Upper lobe of right lung (tissue), 1 donor: Measurements from ENCODE around the gene UBE2D1. TPM values are rescaled to one million over a fixed set of nuclear protein-coding genes. Genes with fewer than 3 reads are reported as not detected.
"Not testable (repeated sequence)": the region's sequence is repeated elsewhere in the genome, so short reads cannot be mapped to it uniquely, and the experiment has no call there.

Experiments
- ATAC-seq: fragments of 200-7000 bp; cut with Tn5 transposase; one replicate; pipeline ENCODE4 v1.9.1; 2020; ENCODE audit warnings: mild to moderate bottlenecking, moderate library complexity
- DNase-seq: peaks from one replicate; pipeline ENCODE4 v3.0.0-alpha.2; 2020
- H3K27ac ChIP-seq: fragments of 200-600 bp; one replicate; pipeline ENCODE4 v1.8.0; 2022
- H3K27me3 ChIP-seq: fragments of 200-600 bp; one replicate; pipeline ENCODE4 v1.8.0; 2022; ENCODE audit warnings: mild to moderate bottlenecking
- H3K36me3 ChIP-seq: fragments of 200-600 bp; one replicate; pipeline ENCODE4 v1.8.0; 2022
- H3K4me1 ChIP-seq: fragments of 200-600 bp; one replicate; pipeline ENCODE4 v1.8.0; 2022
- H3K4me3 ChIP-seq: fragments of 200-600 bp; one replicate; pipeline ENCODE4 v1.8.0; 2022; ENCODE audit warnings: mild to moderate bottlenecking
- H3K9me3 ChIP-seq: fragments of 200-600 bp; one replicate; pipeline ENCODE4 v1.8.0; 2022
- CTCF ChIP-seq: fragments of 200-600 bp; IDR thresholded peaks from one replicate; pipeline ENCODE4 v1.8.0; 2022; ENCODE audit warnings: antibody characterized with exemption
- intact Hi-C: fragments of 100-400 bp; cut with DNase I; formaldehyde crosslinking; loops from one replicate; pipeline ENCODE4 v1.11.0; 2022
- total RNA-seq: library from RNA; stranded (reverse); fragmentation: NEBNext Ultra II Directional; extraction: Animal tissue kit (Norgen Biotek cat#: 25700); gene quantifications from one replicate; pipeline ENCODE4 v1.2.1, GENCODE V29; 2021
- donor health status: DM: no; HTN: yes; CAD: no; lungs with severe emphysema.

UBE2D1 gene
- total RNA-seq, 1 donor from 2014 or later = 18.2 TPM

DNA sequence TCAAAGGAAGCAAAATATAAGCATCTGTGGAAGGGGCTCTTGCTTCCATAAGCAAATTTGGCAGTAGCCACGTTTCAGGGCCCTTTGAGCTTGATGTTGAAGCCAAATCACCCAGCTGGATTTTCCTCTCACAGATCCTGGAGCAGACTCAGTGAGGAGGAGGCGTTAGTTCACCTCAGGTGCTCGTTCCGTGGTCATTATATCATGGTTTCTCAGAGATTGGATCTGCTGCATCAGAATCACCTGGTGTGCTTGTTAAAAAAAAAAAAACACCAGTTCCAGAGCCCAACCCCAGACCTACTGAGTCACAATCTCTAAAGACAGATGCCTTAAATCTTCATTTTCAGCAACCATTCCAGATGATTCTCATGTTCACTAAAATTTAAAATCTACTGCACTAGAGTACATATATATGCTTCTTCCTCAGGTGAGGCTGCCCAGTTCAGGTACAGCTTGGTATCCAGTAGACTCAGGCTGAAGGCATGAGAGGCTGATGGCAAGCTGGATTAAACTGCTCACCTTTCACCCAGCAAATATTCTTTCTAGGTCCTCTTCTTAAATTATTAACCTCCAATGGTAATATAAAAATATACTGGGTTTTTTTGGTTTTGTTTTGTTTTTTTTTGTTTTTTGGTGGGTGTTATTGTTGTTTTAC lies 75.3 kb downstream of the UBE2D1 start:
- Histone ChIP-seq H3K36me3 (no peaks in the 10 kb centered on the region), H3K4me3 (no peak overlapping the region), H3K27me3 (no peaks in the 10 kb centered on the region), H3K9me3 (no peaks in the 10 kb centered on the region), H3K27ac (no peak overlapping the region), H3K4me1 (no peaks in the 10 kb centered on the region)
- no peak for TF ChIP-seq CTCF
- DNase-seq = no peak
- intact Hi-C loops = no loop called here
- no peak for ATAC-seq

- Histone ChIP-seq H3K4me3 (no peak overlapping the region), H3K9me3 (no peaks in the 10 kb centered on the region), H3K36me3 (no peaks in the 10 kb centered on the region), H3K4me1 (no peaks in the 10 kb centered on the region), H3K27me3 (no peaks in the 10 kb centered on the region), H3K27ac (no peak overlapping the region)
- no peak for TF ChIP-seq CTCF
- ATAC-seq (no peak), DNase-seq (no peak)
- intact Hi-C loops = no loop called here
Observed at GRCh38 chr10:58412502-58412961, 77.7 kb downstream of the UBE2D1 start.

DNA sequence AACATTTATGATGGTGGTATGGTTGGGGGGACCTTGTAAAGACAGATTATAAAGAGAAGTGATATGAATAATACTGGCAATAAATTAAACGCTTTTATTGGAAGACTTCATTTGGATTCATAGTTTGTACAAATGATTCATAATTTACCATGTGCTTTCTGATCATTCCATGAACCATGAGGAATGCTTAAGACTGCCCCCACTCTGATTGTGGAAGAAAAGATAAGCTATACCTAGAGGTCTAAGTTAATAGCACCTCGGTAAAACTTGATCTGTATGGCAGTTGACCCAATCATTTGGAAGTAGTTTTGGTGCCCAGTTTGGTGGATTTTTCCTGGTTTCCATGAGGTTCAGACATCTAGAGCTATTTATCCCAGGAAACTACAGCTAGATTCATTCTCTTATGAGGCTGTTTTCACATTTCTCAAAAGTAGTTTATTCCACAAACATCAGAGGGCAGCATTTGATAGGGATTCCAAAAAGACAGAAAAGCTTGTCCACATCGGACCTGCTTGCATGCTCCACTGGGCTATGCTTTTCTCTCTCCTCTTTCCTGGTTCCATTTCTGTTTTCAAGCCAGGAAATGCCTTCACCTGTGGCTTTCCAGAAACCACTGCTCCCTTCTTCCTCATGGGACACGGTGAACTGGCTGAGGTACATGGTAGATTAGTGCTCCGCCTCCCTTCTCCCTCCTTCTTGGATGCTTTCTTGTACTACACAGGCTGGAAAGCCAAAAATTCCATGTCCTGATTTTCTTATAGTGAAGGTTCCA lies 79.7 kb downstream of the UBE2D1 start:
- no peak overlapping the region for H3K27ac ChIP-seq
- intact Hi-C loops = no loop called here
- DNase-seq = no peak
- H3K4me1 ChIP-seq = no peaks in the 10 kb centered on the region
- no peak overlapping the region for H3K4me3 ChIP-seq
- no peak for ATAC-seq
- no peaks in the 10 kb centered on the region for H3K36me3 ChIP-seq
- H3K27me3 ChIP-seq = no peaks in the 10 kb centered on the region
- no peaks in the 10 kb centered on the region for H3K9me3 ChIP-seq
- TF ChIP-seq CTCF = peak; percentile 39

GRCh38 chr10:58415757-58416156 lies 81.0 kb downstream of the UBE2D1 start:
- DNase-seq (no peak), ATAC-seq (no peak)
- Histone ChIP-seq H3K9me3 (no peaks in the 10 kb centered on the region), H3K36me3 (no peaks in the 10 kb centered on the region), H3K4me3 (no peak overlapping the region), H3K4me1 (no peaks in the 10 kb centered on the region), H3K27me3 (no peaks in the 10 kb centered on the region), H3K27ac (no peak overlapping the region)
- intact Hi-C loops = no loop called here
- TF ChIP-seq CTCF = no peak

DNA sequence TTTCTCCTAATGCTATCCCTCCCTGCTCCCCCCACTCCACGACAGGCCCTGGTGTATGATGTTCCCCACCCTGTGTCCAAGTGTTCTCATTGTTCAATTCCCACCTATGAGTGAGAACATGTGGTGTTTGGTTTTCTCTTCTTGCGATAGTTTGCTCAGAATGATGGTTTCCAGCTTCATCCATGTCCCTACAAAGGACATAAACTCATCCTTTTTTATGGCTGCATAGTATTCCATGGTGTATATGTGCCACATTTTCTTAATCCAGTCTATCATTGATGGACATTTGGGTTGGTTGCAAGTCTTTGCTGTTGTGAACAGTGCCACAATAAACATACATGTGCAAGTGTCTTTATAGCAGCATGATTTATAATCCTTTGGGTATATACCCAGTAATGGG lies 83.1 kb downstream of the UBE2D1 start:
- H3K27ac ChIP-seq, H3K36me3 ChIP-seq, DNase-seq, H3K27me3 ChIP-seq, ATAC-seq, H3K4me1 ChIP-seq, H3K4me3 ChIP-seq, H3K9me3 ChIP-seq, intact Hi-C loops: not testable (repeated sequence)

Other genes with a start within 250 kb of the UBE2D1 start
- 5.7 TPM for gene IPMK, start 67.1 kb upstream of the UBE2D1 start, total RNA-seq
- 23.7 TPM for gene CISD1, start 65.8 kb upstream of the UBE2D1 start, total RNA-seq
- gene TFAM, start 50.4 kb downstream of the UBE2D1 start, total RNA-seq = 28.3 TPM
- 9.2 TPM for gene BICC1, start 177.9 kb downstream of the UBE2D1 start, total RNA-seq